ENCODE data around the gene LRBA. TPM values are rescaled to one million over a fixed set of nuclear protein-coding genes. Genes with fewer than 3 reads are reported as not detected.

The LRBA gene
- total RNA-seq, 3 donors from 2014 or later (not counting 1 experiment from before 2014, with no cell fraction given), result 72.1 to 87.6 (median 83.1) TPM

DNA sequence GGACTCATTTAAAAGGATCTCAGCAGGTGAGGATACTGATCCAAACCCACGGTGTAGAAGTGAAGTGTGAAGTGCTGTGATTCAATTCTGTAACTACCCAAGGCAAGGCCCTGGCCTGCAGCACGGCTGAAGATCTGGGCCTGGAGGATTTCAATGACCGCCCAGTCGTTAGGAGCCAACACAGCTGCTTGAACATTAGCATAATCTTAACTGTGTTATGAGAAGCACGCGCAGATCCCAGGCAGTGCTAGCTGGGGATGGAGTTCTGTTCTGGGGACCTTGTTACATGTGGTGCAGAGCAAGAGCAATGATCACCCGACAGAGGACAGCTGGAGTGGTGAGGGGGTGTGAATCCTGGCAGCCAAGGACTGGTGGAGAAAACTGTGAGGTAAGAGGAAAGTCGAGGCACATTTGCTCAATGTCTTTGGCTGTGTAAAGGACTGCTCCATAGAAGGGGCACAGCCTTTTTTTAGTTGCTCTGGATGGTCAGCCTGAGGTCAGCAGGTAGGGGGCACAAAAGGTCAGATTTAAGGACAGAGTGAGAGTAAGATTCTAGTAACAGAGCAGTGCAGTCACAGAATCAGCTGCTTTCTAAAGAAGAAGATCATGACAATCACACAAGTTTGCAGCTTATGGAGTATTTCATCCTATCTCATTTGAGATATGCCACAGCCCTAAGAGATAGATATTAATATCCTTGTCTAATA is 755.1 kb downstream of the LRBA start:
- Mint-ChIP-seq H3K27me3 (ENCODE audit: low read depth in 2 of 2) (no peaks in the 10 kb centered on the region), H3K4me3 (no peak overlapping the region), H3K36me3 (peaks cover 7% of the 10 kb centered on the region), H3K4me1 (no peaks in the 10 kb centered on the region), H3K9me3 (no peaks in the 10 kb centered on the region), H3K27ac (no peak overlapping the region)
- H3K4me1 ChIP-seq (ENCODE audit: control insufficient read depth, insufficient read depth, low read length), result no peaks in the 10 kb centered on the region
- no peak for TF ChIP-seq CTCF (IDR thresholded peaks at IDR 0.05)
- no peak overlapping the region for H3K4me3 ChIP-seq (ENCODE audit: low read length)
- no peaks in the 10 kb centered on the region for H3K27me3 ChIP-seq (ENCODE audit: control insufficient read depth, insufficient read depth, low read length)
- 93% methylated on average over 8 of the region's 8 CpGs for WGBS (ENCODE audit: insufficient coverage)
- intact Hi-C loops (cut with micrococcal nuclease), result no loop called here
- no peak overlapping the region for H3K27ac ChIP-seq (ENCODE audit: low read length)
- peaks cover under 1% of the 10 kb centered on the region for H3K36me3 ChIP-seq (ENCODE audit: control insufficient read depth, insufficient read depth, low read length)
- DNase-seq (no peak), ATAC-seq (no peak)
- H3K9me3 ChIP-seq (ENCODE audit: control insufficient read depth, insufficient read depth, low read length), result no peaks in the 10 kb centered on the region

DNA sequence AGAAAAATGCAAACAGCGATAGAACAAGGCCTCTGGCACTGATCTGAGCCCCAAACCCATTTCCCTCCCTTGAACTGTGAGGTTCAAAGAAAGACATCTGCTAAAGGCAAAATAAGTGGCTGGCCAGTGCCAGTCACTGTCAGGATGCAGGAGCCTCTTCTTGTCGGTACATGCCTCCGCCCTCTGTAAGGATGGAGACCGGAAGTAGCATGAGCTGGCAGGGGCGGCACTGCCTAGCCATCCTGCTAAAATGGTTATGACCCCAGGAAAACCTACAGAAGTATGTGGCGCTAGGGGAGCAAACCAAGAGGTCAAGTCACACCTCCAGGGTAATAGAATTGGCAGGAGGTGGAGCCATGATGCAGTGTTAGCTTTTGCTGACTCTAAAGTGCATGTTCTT is 756.5 kb downstream of the LRBA start:
- Mint-ChIP-seq H3K4me3 (no peak overlapping the region), H3K4me1 (no peaks in the 10 kb centered on the region), H3K36me3 (no peaks in the 10 kb centered on the region), H3K27me3 (ENCODE audit: low read depth in 2 of 2) (no peaks in the 10 kb centered on the region), H3K27ac (no peak overlapping the region), H3K9me3 (no peaks in the 10 kb centered on the region)
- no peaks in the 10 kb centered on the region for H3K9me3 ChIP-seq (ENCODE audit: control insufficient read depth, insufficient read depth, low read length)
- H3K36me3 ChIP-seq (ENCODE audit: control insufficient read depth, insufficient read depth, low read length), result no peaks in the 10 kb centered on the region
- no peak overlapping the region for H3K27ac ChIP-seq (ENCODE audit: low read length)
- intact Hi-C loops (cut with micrococcal nuclease), result no loop called here
- TF ChIP-seq CTCF (IDR thresholded peaks at IDR 0.05), result no peak
- WGBS (ENCODE audit: insufficient coverage), result 95% methylated on average over 6 of the region's 6 CpGs
- no peak overlapping the region for H3K4me3 ChIP-seq (ENCODE audit: low read length)
- H3K27me3 ChIP-seq (ENCODE audit: control insufficient read depth, insufficient read depth, low read length), result no peaks in the 10 kb centered on the region
- ATAC-seq (no peak), DNase-seq (no peak)
- no peaks in the 10 kb centered on the region for H3K4me1 ChIP-seq (ENCODE audit: control insufficient read depth, insufficient read depth, low read length)

GRCh38 chr4:150256841-150257730 is 758.0 kb downstream of the LRBA start:
- H3K9me3 Mint-ChIP-seq, result no peaks in the 10 kb centered on the region
- Histone ChIP-seq H3K4me3 (ENCODE audit: low read length) (no peak overlapping the region), H3K27ac (ENCODE audit: low read length) (no peak overlapping the region), H3K27me3 (ENCODE audit: control insufficient read depth, insufficient read depth, low read length) (no peaks in the 10 kb centered on the region), H3K36me3 (ENCODE audit: control insufficient read depth, insufficient read depth, low read length) (no peaks in the 10 kb centered on the region), H3K4me1 (ENCODE audit: control insufficient read depth, insufficient read depth, low read length) (no peaks in the 10 kb centered on the region), H3K9me3 (ENCODE audit: control insufficient read depth, insufficient read depth, low read length) (no peaks in the 10 kb centered on the region)
- H3K4me1 Mint-ChIP-seq, result no peaks in the 10 kb centered on the region
- DNase-seq (no peak), ATAC-seq (no peak)
- no peaks in the 10 kb centered on the region for H3K27me3 Mint-ChIP-seq (ENCODE audit: low read depth in 2 of 2)
- TF ChIP-seq CTCF (IDR thresholded peaks at IDR 0.05), result no peak
- no peaks in the 10 kb centered on the region for H3K36me3 Mint-ChIP-seq
- no peak overlapping the region for H3K4me3 Mint-ChIP-seq
- WGBS (ENCODE audit: insufficient coverage), result 81% methylated on average over 25 of the region's 25 CpGs
- intact Hi-C loops (cut with micrococcal nuclease), result no loop called here
- H3K27ac Mint-ChIP-seq, result no peak overlapping the region

Measured in natural killer cell (primary cell).